Calu3 (cell line): ENCODE measurements around the gene ADGRD1. TPM values are rescaled to one million over a fixed set of nuclear protein-coding genes. Genes with fewer than 3 reads are reported as not detected.
"Not testable (repeated sequence)": the region's sequence is repeated elsewhere in the genome, so short reads cannot be mapped to it uniquely, and the experiment has no call there.

ENCODE experiments used
- BruUV-seq: library from RNA; stranded (reverse); fragments of 400-500 nt; replicated peaks from 2 replicates; lab custom pipeline; 2021; lab: Mats Ljungman, UMichigan
- CTCF ChIA-PET: fragments of 300-600 bp; sonication (Branson Sonifier 250); formaldehyde crosslinking; loops from one replicate; lab custom pipeline; 2022; ENCODE audit warnings: antibody characterized with exemption; lab: Charles Lee
- DNase-seq: peaks from one replicate; pipeline ENCODE4 v3.0.0; 2022
- H3K27ac Mint-ChIP-seq: one replicate; pipeline ENCODE4 v1.8.0; 2022; ENCODE audit warnings: mixed read lengths; ENCODE audit not compliant: unreplicated experiment
- H3K27me3 Mint-ChIP-seq: one replicate; pipeline ENCODE4 v1.8.0; 2022; ENCODE audit warnings: mixed read lengths; ENCODE audit not compliant: unreplicated experiment
- H3K36me3 Mint-ChIP-seq: one replicate; pipeline ENCODE4 v1.8.0; 2022; ENCODE audit warnings: mild to moderate bottlenecking, moderate library complexity, mixed read lengths; ENCODE audit not compliant: insufficient read depth, unreplicated experiment
- H3K4me1 Mint-ChIP-seq: one replicate; pipeline ENCODE4 v1.8.0; 2022; ENCODE audit warnings: mild to moderate bottlenecking, low read depth, mixed read lengths; ENCODE audit not compliant: unreplicated experiment
- H3K4me3 Mint-ChIP-seq: one replicate; pipeline ENCODE4 v1.8.0; 2022; ENCODE audit warnings: mild to moderate bottlenecking, low read depth, moderate library complexity, mixed read lengths; ENCODE audit not compliant: unreplicated experiment
- H3K9me3 Mint-ChIP-seq: one replicate; pipeline ENCODE4 v1.8.0; 2022; ENCODE audit warnings: low read depth, mixed read lengths; ENCODE audit not compliant: unreplicated experiment
- intact Hi-C: fragments of 100-400 bp; cut with micrococcal nuclease; formaldehyde crosslinking; loops from one replicate; pipeline ENCODE4 v1.10.0; 2022; ENCODE audit not compliant: unreplicated experiment
- total RNA-seq: library from RNA; stranded (reverse); gene quantifications from 2 replicates; pipeline ENCODE4 v1.2.3, GENCODE V29; 2022
- TF ChIP-seq, protein P1 (sequence below): fragments of 200-600 bp; IDR thresholded peaks from one replicate; pipeline ENCODE4 v1.8.0; 2022; ENCODE audit warnings: antibody characterized with exemption; ENCODE audit not compliant: unreplicated experiment

ADGRD1 gene
- total RNA-seq, 1 experiment from 2014 or later, result not detected

DNA sequence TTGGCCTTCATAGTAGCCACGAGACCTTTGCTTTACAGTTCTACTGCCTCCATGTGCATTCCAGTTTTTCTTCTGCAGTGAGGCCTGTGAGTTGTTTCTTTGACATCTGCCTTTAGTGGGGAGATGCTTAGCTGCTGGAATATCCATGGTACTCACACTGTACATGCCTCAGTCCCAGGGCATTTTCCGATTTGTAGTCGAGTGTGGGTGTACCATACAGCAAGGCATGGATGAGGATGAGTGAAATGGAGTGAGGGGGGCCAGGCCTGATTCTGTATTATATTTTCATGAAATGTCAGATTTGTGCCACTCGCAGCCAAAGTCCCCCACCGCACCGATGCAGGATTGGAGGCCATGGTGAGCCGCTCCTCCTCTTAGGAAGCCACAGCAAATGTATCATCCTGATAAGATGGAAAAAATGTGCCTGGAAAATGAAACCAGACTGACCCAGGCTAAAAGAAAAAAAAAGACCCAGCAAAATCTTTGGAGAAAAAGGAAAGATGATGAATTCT, 173.0 kb downstream of the ADGRD1 start:
- intact Hi-C loops, result no loop called here
- TF ChIP-seq, protein P1, sequence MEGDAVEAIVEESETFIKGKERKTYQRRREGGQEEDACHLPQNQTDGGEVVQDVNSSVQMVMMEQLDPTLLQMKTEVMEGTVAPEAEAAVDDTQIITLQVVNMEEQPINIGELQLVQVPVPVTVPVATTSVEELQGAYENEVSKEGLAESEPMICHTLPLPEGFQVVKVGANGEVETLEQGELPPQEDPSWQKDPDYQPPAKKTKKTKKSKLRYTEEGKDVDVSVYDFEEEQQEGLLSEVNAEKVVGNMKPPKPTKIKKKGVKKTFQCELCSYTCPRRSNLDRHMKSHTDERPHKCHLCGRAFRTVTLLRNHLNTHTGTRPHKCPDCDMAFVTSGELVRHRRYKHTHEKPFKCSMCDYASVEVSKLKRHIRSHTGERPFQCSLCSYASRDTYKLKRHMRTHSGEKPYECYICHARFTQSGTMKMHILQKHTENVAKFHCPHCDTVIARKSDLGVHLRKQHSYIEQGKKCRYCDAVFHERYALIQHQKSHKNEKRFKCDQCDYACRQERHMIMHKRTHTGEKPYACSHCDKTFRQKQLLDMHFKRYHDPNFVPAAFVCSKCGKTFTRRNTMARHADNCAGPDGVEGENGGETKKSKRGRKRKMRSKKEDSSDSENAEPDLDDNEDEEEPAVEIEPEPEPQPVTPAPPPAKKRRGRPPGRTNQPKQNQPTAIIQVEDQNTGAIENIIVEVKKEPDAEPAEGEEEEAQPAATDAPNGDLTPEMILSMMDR, result no peak
- no TSS peak for BruUV-seq
- Mint-ChIP-seq H3K27ac (no peak overlapping the region), H3K9me3 (peaks cover 3% of the 10 kb centered on the region), H3K36me3 (no peaks in the 10 kb centered on the region), H3K27me3 (peaks cover 34% of the 10 kb centered on the region), H3K4me1 (no peaks in the 10 kb centered on the region), H3K4me3 (no peak overlapping the region)
- CTCF ChIA-PET, result no interaction called here
- no peak for DNase-seq

DNA sequence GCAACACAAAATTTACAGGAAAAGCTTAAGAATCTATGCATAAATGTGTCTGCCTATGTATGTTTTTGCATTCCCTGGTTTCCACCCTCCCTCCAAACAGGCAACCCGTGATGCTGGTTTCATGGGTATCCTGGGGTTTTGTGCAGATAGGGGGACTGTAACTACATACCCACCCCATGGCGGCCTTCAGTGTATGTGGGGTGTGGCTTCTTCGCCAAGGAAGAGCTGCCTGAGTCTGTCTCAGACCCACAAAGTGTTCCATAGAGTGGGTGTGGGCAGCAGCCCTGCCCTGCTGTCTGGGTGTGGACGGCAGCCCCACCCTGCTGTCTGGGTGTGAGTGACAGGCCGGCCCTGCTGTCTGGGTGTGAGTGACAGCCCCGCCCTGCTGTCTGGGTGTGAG, 174.8 kb downstream of the ADGRD1 start:
- Mint-ChIP-seq H3K4me1 (no peaks in the 10 kb centered on the region), H3K9me3 (peaks cover 3% of the 10 kb centered on the region), H3K4me3 (no peak overlapping the region), H3K27me3 (peaks cover 53% of the 10 kb centered on the region), H3K36me3 (no peaks in the 10 kb centered on the region), H3K27ac (no peak overlapping the region)
- DNase-seq, result no peak
- no TSS peak for BruUV-seq
- intact Hi-C loops, result no loop called here
- CTCF ChIA-PET, result no interaction called here
- TF ChIP-seq, protein P1, result no peak

GRCh38 chr12:131128966-131129619, 175.4 kb downstream of the ADGRD1 start:
- not testable (repeated sequence) for H3K4me1 Mint-ChIP-seq

DNA sequence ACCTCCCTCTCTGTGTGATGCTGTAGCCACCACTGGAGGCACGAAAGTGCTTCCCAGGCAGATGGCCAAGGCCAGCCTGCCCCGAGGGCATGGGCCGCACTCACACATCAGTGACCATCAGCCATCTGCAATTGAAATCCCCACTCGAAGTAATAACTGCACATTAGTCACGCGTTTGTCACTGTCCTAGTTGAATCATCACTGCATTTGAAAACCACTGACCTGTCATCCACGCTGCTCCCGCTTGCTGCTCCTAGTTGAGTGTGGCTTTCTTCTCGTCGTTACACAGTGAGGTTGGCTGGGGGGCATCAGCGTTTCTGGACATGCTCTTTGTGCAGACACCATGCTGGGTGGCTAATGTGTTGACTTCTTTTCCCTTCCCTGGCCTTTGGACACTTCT, 176.1 kb downstream of the ADGRD1 start:
- Mint-ChIP-seq H3K27ac (no peak overlapping the region), H3K4me1 (no peaks in the 10 kb centered on the region), H3K4me3 (no peak overlapping the region), H3K36me3 (no peaks in the 10 kb centered on the region), H3K27me3 (peaks cover 58% of the 10 kb centered on the region), H3K9me3 (peaks cover 3% of the 10 kb centered on the region)
- TF ChIP-seq, protein P1, result no peak
- BruUV-seq, result no TSS peak
- intact Hi-C loops, result no loop called here
- DNase-seq, result no peak
- CTCF ChIA-PET, result no interaction called here

More at GRCh38 chr12:131128966-131129619, 175.4 kb downstream of the ADGRD1 start:
- DNase-seq, H3K4me3 Mint-ChIP-seq, H3K9me3 Mint-ChIP-seq, H3K36me3 Mint-ChIP-seq, intact Hi-C loops, H3K27ac Mint-ChIP-seq, BruUV-seq, CTCF ChIA-PET: not testable (repeated sequence)
- H3K27me3 Mint-ChIP-seq, result peaks cover 58% of the 10 kb centered on the region
